Testis (tissue), 2 donors: ENCODE data around the gene GAPDH.

Experiments
- POLR2A ChIP-seq: fragments of 450-650 bp; IDR thresholded peaks from one replicate; pipeline ENCODE4 v1.6.1; 2017; ENCODE audit warnings: antibody characterized with exemption, mild to moderate bottlenecking, moderate library complexity
- TF ChIP-seq, protein P1 (sequence below), 3 experiments: fragments of 450-650 bp in 2 of 3; fragments of 200-600 bp in 1 of 3; sonication (generic) in 1 of 3; IDR thresholded peaks; one replicate each; pipeline ENCODE4 v1.5.1; 2016 to 2019; ENCODE audit warnings: antibody characterized with exemption in 3 of 3, mild to moderate bottlenecking in 2 of 3, moderate library complexity in 1 of 3

DNA sequence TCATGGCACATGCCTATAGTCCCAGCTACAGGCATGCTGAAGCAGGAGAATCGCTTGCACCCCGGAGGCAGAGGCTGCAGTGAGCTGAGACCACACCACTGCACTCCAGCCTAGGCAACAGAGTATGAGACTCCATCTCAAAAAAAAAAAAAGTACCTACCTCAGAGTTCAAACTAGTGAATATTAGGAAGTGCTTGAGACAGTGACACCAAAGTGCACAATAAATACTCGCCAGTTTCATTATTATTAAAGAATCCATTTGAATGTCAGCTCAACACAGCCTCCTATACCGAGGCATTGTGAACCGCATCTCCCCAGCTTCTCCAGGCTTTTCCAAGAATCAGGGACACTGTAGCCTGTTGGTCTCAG, 5.0 kb downstream of the GAPDH start:
- no peak for TF ChIP-seq POLR2A
- TF ChIP-seq, protein P1, sequence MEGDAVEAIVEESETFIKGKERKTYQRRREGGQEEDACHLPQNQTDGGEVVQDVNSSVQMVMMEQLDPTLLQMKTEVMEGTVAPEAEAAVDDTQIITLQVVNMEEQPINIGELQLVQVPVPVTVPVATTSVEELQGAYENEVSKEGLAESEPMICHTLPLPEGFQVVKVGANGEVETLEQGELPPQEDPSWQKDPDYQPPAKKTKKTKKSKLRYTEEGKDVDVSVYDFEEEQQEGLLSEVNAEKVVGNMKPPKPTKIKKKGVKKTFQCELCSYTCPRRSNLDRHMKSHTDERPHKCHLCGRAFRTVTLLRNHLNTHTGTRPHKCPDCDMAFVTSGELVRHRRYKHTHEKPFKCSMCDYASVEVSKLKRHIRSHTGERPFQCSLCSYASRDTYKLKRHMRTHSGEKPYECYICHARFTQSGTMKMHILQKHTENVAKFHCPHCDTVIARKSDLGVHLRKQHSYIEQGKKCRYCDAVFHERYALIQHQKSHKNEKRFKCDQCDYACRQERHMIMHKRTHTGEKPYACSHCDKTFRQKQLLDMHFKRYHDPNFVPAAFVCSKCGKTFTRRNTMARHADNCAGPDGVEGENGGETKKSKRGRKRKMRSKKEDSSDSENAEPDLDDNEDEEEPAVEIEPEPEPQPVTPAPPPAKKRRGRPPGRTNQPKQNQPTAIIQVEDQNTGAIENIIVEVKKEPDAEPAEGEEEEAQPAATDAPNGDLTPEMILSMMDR (IDR thresholded peaks at IDR 0.05) = no peak
